Upper lobe of left lung (tissue), 6 donors: ENCODE results near the gene GAPVD1. TPM values are rescaled to one million over a fixed set of nuclear protein-coding genes. Genes with fewer than 3 reads are reported as not detected.
"Not testable (repeated sequence)": the region's sequence is repeated elsewhere in the genome, so short reads cannot be mapped to it uniquely, and the experiment has no call there.

Experiments
- ATAC-seq, 2 donors: fragments of 200-7000 bp; cut with Tn5 transposase; one replicate each; pipeline ENCODE4 v1.9.1; 2022; ENCODE audit warnings: mild to moderate bottlenecking in 2 of 2, moderate library complexity in 2 of 2; ENCODE audit not compliant: low FRiP score in 2 of 2
- DNase-seq, 2 donors: peaks; one replicate each; pipeline ENCODE4 v3.0.0-alpha.2; 2019 to 2020
- H3K27ac ChIP-seq, 4 donors: fragments of 200-600 bp; sonication (generic); one replicate each; pipeline ENCODE4 v1.5.1; 2016 to 2019
- H3K27me3 ChIP-seq, 4 donors: fragments of 200-600 bp; sonication (generic); one replicate each; pipeline ENCODE4 v1.5.1; 2017 to 2019
- H3K36me3 ChIP-seq, 4 donors: fragments of 200-600 bp; sonication (generic); one replicate each; pipeline ENCODE4 v1.5.1; 2016 to 2019
- H3K4me1 ChIP-seq, 4 donors: fragments of 200-600 bp; sonication (generic); one replicate each; pipeline ENCODE4 v1.5.1; 2018 to 2019
- H3K4me3 ChIP-seq, 4 donors: fragments of 200-600 bp; sonication (generic); one replicate each; pipeline ENCODE4 v1.5.1; 2017 to 2019; ENCODE audit warnings: mild to moderate bottlenecking in 2 of 4, moderate library complexity in 1 of 4
- H3K9me3 ChIP-seq, 4 donors: fragments of 200-600 bp; sonication (generic); one replicate each; pipeline ENCODE4 v1.5.1; 2018 to 2019
- CTCF ChIP-seq, 6 experiments: fragments of 450-650 bp in 4 of 6; fragments of 200-600 bp in 2 of 6; sonication (generic) in 2 of 6; IDR thresholded peaks; one replicate each; pipeline ENCODE4 v1.5.1; 2016 to 2019; ENCODE audit warnings: antibody characterized with exemption in 6 of 6
- EP300 ChIP-seq, 4 donors: sonication (generic); formaldehyde crosslinking; IDR thresholded peaks; one replicate each; pipeline ENCODE4 v1.5.1; 2017; ENCODE audit warnings: antibody characterized with exemption in 4 of 4, control low read depth in 2 of 4
- POLR2A ChIP-seq, 4 donors: fragments of 450-650 bp; IDR thresholded peaks; one replicate each; pipeline ENCODE4 v1.5.1; 2016 to 2017; ENCODE audit warnings: antibody characterized with exemption in 4 of 4, mild to moderate bottlenecking in 2 of 4
- POLR2AphosphoS5 ChIP-seq, 2 donors: sonication (generic); formaldehyde crosslinking; IDR thresholded peaks; one replicate each; pipeline ENCODE4 v1.5.1; 2017; ENCODE audit warnings: antibody characterized with exemption in 2 of 2
- WGBS, 2 donors: methylation state at CpG; one replicate each; pipeline ENCODE4 v1.1.5; 2017 to 2018; 5-methylcytosine and 5-hydroxymethylcytosine counted together
- total RNA-seq, 6 donors: library from RNA; depleted of rRNA in 4 of 6; stranded (reverse); fragments of >200 nt in 4 of 6; gene quantifications; one replicate each; pipeline versions ENCODE4 v1.1.0 to v1.2.1, GENCODE V29; 2016 to 2021
- donor health status: DM: no; HTN: no; CAD: no; lungs with moderate emphysema.
- donor health status: DM: no; HTN: yes; CAD: no; lungs with severe emphysema.

The GAPVD1 gene
- total RNA-seq, 6 donors from 2014 or later, result 56.4 to 122 (median 74.2) TPM

GRCh38 chr9:125262294-125262991, 817 bp downstream of the GAPVD1 start:
- Histone ChIP-seq H3K4me3 (peak overlapping the region; percentile 56 to 99 (median 96)), H3K9me3 (no peaks in the 10 kb centered on the region), H3K36me3 (peaks cover 0 to 24% (median 0%) of the 10 kb centered on the region in 4 donors), H3K27ac (peak overlapping the region; percentile 84 to 91 (median 88)), H3K27me3 (no peaks in the 10 kb centered on the region), H3K4me1 (peaks cover 20 to 31% (median 30%) of the 10 kb centered on the region in 4 donors)
- DNase-seq (no peak), ATAC-seq (no peak)
- 18 to 21% methylated on average over 11 of the region's 11 CpGs for WGBS, 2 donors
- TF ChIP-seq EP300 (IDR thresholded peaks at IDR 0.05), result no peak
- TF ChIP-seq POLR2AphosphoS5 (IDR thresholded peaks at IDR 0.05), result no peak
- no peak for TF ChIP-seq POLR2A (IDR thresholded peaks at IDR 0.05)
- TF ChIP-seq CTCF (IDR thresholded peaks at IDR 0.05), result no peak

GRCh38 chr9:125264068-125264467, 2.4 kb downstream of the GAPVD1 start:
- peaks cover 20 to 35% (median 33%) of the 10 kb centered on the region in 4 donors for H3K4me1 ChIP-seq
- not testable (repeated sequence) for H3K9me3 ChIP-seq, DNase-seq, H3K27me3 ChIP-seq, ATAC-seq, H3K27ac ChIP-seq, H3K4me3 ChIP-seq
- WGBS, 2 donors, result 76 to 88% methylated on average over 7 of the region's 7 CpGs
- peaks cover 0 to 26% (median 0%) of the 10 kb centered on the region in 4 donors for H3K36me3 ChIP-seq

GRCh38 chr9:125268394-125269013, 6.9 kb downstream of the GAPVD1 start:
- no peaks in the 10 kb centered on the region for H3K27me3 ChIP-seq
- H3K4me3 ChIP-seq, result no peak overlapping the region
- no peak for TF ChIP-seq POLR2AphosphoS5 (IDR thresholded peaks at IDR 0.05)
- TF ChIP-seq POLR2A (IDR thresholded peaks at IDR 0.05), result no peak
- TF ChIP-seq EP300 (IDR thresholded peaks at IDR 0.05), result no peak
- no peak for TF ChIP-seq CTCF (IDR thresholded peaks at IDR 0.05)
- peaks cover 0 to 26% (median 0%) of the 10 kb centered on the region in 4 donors for H3K36me3 ChIP-seq
- DNase-seq (no peak), ATAC-seq (no peak)
- WGBS, 2 donors, result 58 to 69% methylated on average over 6 of the region's 6 CpGs
- peak overlapping the region in 3 of 4 donors; percentile 23 to 35 (median 24) for H3K27ac ChIP-seq
- no peaks in the 10 kb centered on the region for H3K9me3 ChIP-seq
- H3K4me1 ChIP-seq, result peaks cover 29 to 43% (median 34%) of the 10 kb centered on the region in 4 donors

- peaks cover 0 to 22% (median 0%) of the 10 kb centered on the region in 4 donors for H3K36me3 ChIP-seq
- no peaks in the 10 kb centered on the region for H3K27me3 ChIP-seq
- H3K27ac ChIP-seq, result peak overlapping the region in 2 of 4 donors; percentile 24 to 36
- H3K4me1 ChIP-seq, result peaks cover 25 to 43% (median 32%) of the 10 kb centered on the region in 4 donors
- H3K4me3 ChIP-seq, result no peak overlapping the region
- no peaks in the 10 kb centered on the region for H3K9me3 ChIP-seq
- WGBS, 2 donors, result 70 to 72% methylated on average over 1 of the region's 1 CpG
- DNase-seq, result no peak
- no peak for TF ChIP-seq EP300 (IDR thresholded peaks at IDR 0.05)
- TF ChIP-seq POLR2A (IDR thresholded peaks at IDR 0.05), result no peak
- no peak for TF ChIP-seq CTCF (IDR thresholded peaks at IDR 0.05)
- TF ChIP-seq POLR2AphosphoS5 (IDR thresholded peaks at IDR 0.05), result no peak
- ATAC-seq, result no peak
Observed at GRCh38 chr9:125269014-125269397, 7.4 kb downstream of the GAPVD1 start.

GRCh38 chr9:125271081-125271480, 9.5 kb downstream of the GAPVD1 start:
- no peak overlapping the region for H3K27ac ChIP-seq
- WGBS, 2 donors, result 76 to 77% methylated on average over 5 of the region's 5 CpGs

More at GRCh38 chr9:125271081-125271480, 9.5 kb downstream of the GAPVD1 start:
- H3K36me3 ChIP-seq, result peaks cover 0 to 14% (median 0%) of the 10 kb centered on the region in 4 donors
- no peaks in the 10 kb centered on the region for H3K9me3 ChIP-seq
- H3K4me1 ChIP-seq, result peaks cover 16 to 34% (median 27%) of the 10 kb centered on the region in 4 donors
- TF ChIP-seq CTCF (IDR thresholded peaks at IDR 0.05) (no peak), EP300 (IDR thresholded peaks at IDR 0.05) (no peak), POLR2AphosphoS5 (IDR thresholded peaks at IDR 0.05) (no peak), POLR2A (IDR thresholded peaks at IDR 0.05) (no peak)
- ATAC-seq (no peak), DNase-seq (no peak)
- H3K4me3 ChIP-seq, result no peak overlapping the region
- H3K27me3 ChIP-seq, result no peaks in the 10 kb centered on the region
